HEK293T (cell line): ENCODE data around the gene KLK13.

Experiments
- ARNT ChIP-seq: fragments of 450-650 bp; IDR thresholded peaks from 2 replicates; pipeline ENCODE4 v1.6.1; 2017; ENCODE audit warnings: mild to moderate bottlenecking
- CTBP1 ChIP-seq: fragments of 450-650 bp; IDR thresholded peaks from 2 replicates; pipeline ENCODE4 v1.6.1; 2016; ENCODE audit warnings: borderline replicate concordance
- ELF4 ChIP-seq: fragments of 450-650 bp; IDR thresholded peaks from 2 replicates; pipeline ENCODE4 v1.6.1; 2017; ENCODE audit warnings: antibody characterized with exemption
- FOXA1 ChIP-seq: fragments of 450-650 bp; IDR thresholded peaks from 2 replicates; pipeline ENCODE4 v1.6.1; 2016; ENCODE audit warnings: mild to moderate bottlenecking
- FOXM1 ChIP-seq: fragments of 450-650 bp; IDR thresholded peaks from 2 replicates; pipeline ENCODE4 v1.6.1; 2017; ENCODE audit warnings: mild to moderate bottlenecking, borderline replicate concordance
- HDGF ChIP-seq: fragments of 450-650 bp; IDR thresholded peaks from 2 replicates; pipeline ENCODE4 v1.6.1; 2017; ENCODE audit warnings: antibody characterized with exemption, borderline replicate concordance
- LEF1 ChIP-seq: fragments of 450-650 bp; IDR thresholded peaks from 2 replicates; pipeline ENCODE4 v1.6.1; 2017; ENCODE audit warnings: mild to moderate bottlenecking, borderline replicate concordance
- NFRKB ChIP-seq: fragments of 450-650 bp; IDR thresholded peaks from 2 replicates; pipeline ENCODE4 v1.6.1; 2016; ENCODE audit warnings: mild to moderate bottlenecking, moderate library complexity
- SP1 ChIP-seq: fragments of 450-650 bp; IDR thresholded peaks from 2 replicates; pipeline ENCODE4 v1.6.1; 2017
- SUZ12 ChIP-seq: fragments of 450-650 bp; IDR thresholded peaks from 2 replicates; pipeline ENCODE4 v1.6.1; 2016; ENCODE audit warnings: mild to moderate bottlenecking
- TARDBP ChIP-seq: fragments of 450-650 bp; IDR thresholded peaks from 2 replicates; pipeline ENCODE4 v1.6.1; 2016
- ZNF384 ChIP-seq: fragments of 450-650 bp; IDR thresholded peaks from 2 replicates; pipeline ENCODE4 v1.6.1; 2016
- TF ChIP-seq, protein P1 (sequence below): fragments of 450-650 bp; IDR thresholded peaks from 2 replicates; pipeline ENCODE4 v1.6.1; 2016

DNA sequence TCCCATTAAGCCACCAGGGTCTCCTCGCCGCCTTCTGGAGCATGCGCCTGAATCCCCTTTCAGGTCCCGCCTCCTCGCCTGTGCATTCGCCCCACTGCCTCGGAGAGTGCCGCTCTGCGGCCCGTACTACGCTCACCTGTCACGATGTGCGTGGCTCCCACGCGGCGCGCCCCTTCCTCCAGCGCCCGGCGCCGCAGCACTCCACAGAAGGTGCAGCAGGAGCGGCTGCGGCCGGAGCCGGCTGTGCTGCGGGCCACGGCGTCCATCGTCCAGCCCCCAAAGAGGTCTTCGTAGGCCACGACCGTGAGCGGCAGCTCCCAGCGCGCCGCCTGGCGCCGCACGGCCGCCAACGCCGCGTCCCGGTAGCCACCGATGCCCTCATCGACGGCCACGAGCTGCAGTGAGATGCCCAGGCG is 39.0 kb upstream of the KLK13 start:
- no peak for TF ChIP-seq TARDBP
- TF ChIP-seq SUZ12, result no peak
- no peak for TF ChIP-seq SP1
- TF ChIP-seq ELF4, result no peak
- TF ChIP-seq HDGF, result no peak
- no peak for TF ChIP-seq FOXM1
- no peak for TF ChIP-seq ARNT
- no peak for TF ChIP-seq ZNF384
- TF ChIP-seq FOXA1, result no peak
- TF ChIP-seq, protein P1, sequence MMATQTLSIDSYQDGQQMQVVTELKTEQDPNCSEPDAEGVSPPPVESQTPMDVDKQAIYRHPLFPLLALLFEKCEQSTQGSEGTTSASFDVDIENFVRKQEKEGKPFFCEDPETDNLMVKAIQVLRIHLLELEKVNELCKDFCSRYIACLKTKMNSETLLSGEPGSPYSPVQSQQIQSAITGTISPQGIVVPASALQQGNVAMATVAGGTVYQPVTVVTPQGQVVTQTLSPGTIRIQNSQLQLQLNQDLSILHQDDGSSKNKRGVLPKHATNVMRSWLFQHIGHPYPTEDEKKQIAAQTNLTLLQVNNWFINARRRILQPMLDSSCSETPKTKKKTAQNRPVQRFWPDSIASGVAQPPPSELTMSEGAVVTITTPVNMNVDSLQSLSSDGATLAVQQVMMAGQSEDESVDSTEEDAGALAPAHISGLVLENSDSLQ, result no peak
- TF ChIP-seq LEF1, result no peak
- no peak for TF ChIP-seq CTBP1
- no peak for TF ChIP-seq NFRKB
